Upper lobe of left lung (tissue), 6 donors: ENCODE data around the gene ATP2C1. TPM values are rescaled to one million over a fixed set of nuclear protein-coding genes. Genes with fewer than 3 reads are reported as not detected.
A peak's percentile ranks its signal among the peaks of the same experiment; 100 is the strongest.
"Not testable (repeated sequence)": the region's sequence is repeated elsewhere in the genome, so short reads cannot be mapped to it uniquely, and the experiment has no call there.

ENCODE experiments used
- ATAC-seq, 2 donors: fragments of 200-7000 bp; cut with Tn5 transposase; one replicate each; pipeline ENCODE4 v1.9.1; 2022; ENCODE audit warnings: mild to moderate bottlenecking in 2 of 2, moderate library complexity in 2 of 2; ENCODE audit not compliant: low FRiP score in 2 of 2
- DNase-seq, 2 donors: peaks; one replicate each; pipeline ENCODE4 v3.0.0-alpha.2; 2019 to 2020
- H3K27ac ChIP-seq, 4 donors: fragments of 200-600 bp; sonication (generic); one replicate each; pipeline ENCODE4 v1.5.1; 2016 to 2019
- H3K27me3 ChIP-seq, 4 donors: fragments of 200-600 bp; sonication (generic); one replicate each; pipeline ENCODE4 v1.5.1; 2017 to 2019
- H3K36me3 ChIP-seq, 4 donors: fragments of 200-600 bp; sonication (generic); one replicate each; pipeline ENCODE4 v1.5.1; 2016 to 2019
- H3K4me1 ChIP-seq, 4 donors: fragments of 200-600 bp; sonication (generic); one replicate each; pipeline ENCODE4 v1.5.1; 2018 to 2019
- H3K4me3 ChIP-seq, 4 donors: fragments of 200-600 bp; sonication (generic); one replicate each; pipeline ENCODE4 v1.5.1; 2017 to 2019; ENCODE audit warnings: mild to moderate bottlenecking in 2 of 4, moderate library complexity in 1 of 4
- H3K9me3 ChIP-seq, 4 donors: fragments of 200-600 bp; sonication (generic); one replicate each; pipeline ENCODE4 v1.5.1; 2018 to 2019
- EP300 ChIP-seq, 4 donors: sonication (generic); formaldehyde crosslinking; IDR thresholded peaks; one replicate each; pipeline ENCODE4 v1.5.1; 2017; ENCODE audit warnings: antibody characterized with exemption in 4 of 4, control low read depth in 2 of 4
- POLR2A ChIP-seq, 4 donors: fragments of 450-650 bp; IDR thresholded peaks; one replicate each; pipeline ENCODE4 v1.5.1; 2016 to 2017; ENCODE audit warnings: antibody characterized with exemption in 4 of 4, mild to moderate bottlenecking in 2 of 4
- POLR2AphosphoS5 ChIP-seq, 2 donors: sonication (generic); formaldehyde crosslinking; IDR thresholded peaks; one replicate each; pipeline ENCODE4 v1.5.1; 2017; ENCODE audit warnings: antibody characterized with exemption in 2 of 2
- WGBS, 2 donors: methylation state at CpG; one replicate each; pipeline ENCODE4 v1.1.5; 2017 to 2018; 5-methylcytosine and 5-hydroxymethylcytosine counted together
- total RNA-seq, 6 donors: library from RNA; depleted of rRNA in 4 of 6; stranded (reverse); fragments of >200 nt in 4 of 6; gene quantifications; one replicate each; pipeline versions ENCODE4 v1.1.0 to v1.2.1, GENCODE V29; 2016 to 2021
- TF ChIP-seq, protein P1 (sequence below), 6 experiments: fragments of 450-650 bp in 4 of 6; fragments of 200-600 bp in 2 of 6; sonication (generic) in 2 of 6; IDR thresholded peaks; one replicate each; pipeline ENCODE4 v1.5.1; 2016 to 2019; ENCODE audit warnings: antibody characterized with exemption in 6 of 6
- donor health status: DM: no; HTN: no; CAD: no; lungs with moderate emphysema.
- donor health status: DM: no; HTN: yes; CAD: no; lungs with severe emphysema.

ATP2C1 gene
- total RNA-seq, 6 donors from 2014 or later, result 50.3 to 131 (median 114) TPM

DNA sequence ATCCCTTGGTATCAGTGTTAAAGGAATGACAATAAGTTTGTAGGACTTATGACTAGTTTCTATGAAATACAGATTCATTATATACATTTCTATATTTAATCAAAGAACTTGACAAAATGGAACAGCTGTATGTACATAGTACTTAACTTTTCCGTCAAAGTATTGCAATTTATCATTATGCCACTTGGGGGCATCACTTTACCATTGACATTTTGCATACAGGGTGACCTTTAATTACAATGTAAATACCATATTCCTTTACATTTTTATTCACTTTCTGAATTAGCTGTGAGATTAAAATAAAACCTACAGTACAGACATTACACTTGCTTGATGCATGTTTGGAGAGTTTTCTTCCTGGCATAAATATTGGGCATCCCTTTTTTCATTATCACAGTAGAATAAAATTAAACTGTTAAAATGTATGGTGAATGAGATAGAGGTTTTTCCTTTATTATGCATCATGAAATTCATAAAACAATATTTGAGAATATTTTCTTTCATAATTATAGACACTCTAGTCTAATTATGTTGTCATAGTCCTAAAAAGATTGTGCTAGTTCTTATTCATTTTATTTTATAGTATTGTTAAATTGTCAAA is 139.7 kb downstream of the ATP2C1 start:
- no peak for DNase-seq
- WGBS, 2 donors, result 13 to 14% methylated on average over 1 of the region's 1 CpG

DNA sequence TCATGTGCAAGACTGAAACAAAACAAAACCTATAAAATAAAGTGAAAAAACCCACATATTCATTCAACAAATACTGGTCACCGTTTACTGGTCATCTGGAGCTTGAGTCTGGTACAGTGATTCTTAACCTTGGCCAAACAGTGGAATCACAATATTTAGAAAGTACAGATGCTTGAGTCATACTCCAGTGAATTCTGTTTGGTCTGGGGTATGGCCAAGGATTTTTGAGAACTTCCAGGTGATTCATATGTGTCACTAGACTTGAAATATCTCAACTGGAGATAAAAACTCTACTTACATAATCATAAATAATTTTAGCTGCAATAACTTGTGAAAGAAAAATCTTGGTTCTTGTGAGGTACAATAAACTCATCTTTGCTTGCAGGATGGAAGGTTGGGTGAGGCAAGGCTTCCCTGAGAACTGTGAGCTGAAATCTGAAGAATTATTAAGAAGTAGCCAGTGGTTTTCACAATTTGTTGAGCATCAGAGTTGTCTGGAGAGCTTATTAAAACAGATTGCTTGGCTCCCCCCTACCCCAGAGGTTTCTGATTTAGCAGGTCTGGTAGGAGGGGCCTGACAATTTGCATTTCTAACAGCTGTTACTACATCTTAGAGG is 142.4 kb downstream of the ATP2C1 start:
- 37 to 38% methylated on average over 1 of the region's 1 CpG for WGBS, 2 donors
- TF ChIP-seq, protein P1, sequence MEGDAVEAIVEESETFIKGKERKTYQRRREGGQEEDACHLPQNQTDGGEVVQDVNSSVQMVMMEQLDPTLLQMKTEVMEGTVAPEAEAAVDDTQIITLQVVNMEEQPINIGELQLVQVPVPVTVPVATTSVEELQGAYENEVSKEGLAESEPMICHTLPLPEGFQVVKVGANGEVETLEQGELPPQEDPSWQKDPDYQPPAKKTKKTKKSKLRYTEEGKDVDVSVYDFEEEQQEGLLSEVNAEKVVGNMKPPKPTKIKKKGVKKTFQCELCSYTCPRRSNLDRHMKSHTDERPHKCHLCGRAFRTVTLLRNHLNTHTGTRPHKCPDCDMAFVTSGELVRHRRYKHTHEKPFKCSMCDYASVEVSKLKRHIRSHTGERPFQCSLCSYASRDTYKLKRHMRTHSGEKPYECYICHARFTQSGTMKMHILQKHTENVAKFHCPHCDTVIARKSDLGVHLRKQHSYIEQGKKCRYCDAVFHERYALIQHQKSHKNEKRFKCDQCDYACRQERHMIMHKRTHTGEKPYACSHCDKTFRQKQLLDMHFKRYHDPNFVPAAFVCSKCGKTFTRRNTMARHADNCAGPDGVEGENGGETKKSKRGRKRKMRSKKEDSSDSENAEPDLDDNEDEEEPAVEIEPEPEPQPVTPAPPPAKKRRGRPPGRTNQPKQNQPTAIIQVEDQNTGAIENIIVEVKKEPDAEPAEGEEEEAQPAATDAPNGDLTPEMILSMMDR (IDR thresholded peaks at IDR 0.05), result no peak
- TF ChIP-seq EP300 (IDR thresholded peaks at IDR 0.05) (no peak), POLR2AphosphoS5 (IDR thresholded peaks at IDR 0.05) (no peak), POLR2A (IDR thresholded peaks at IDR 0.05) (no peak)
- DNase-seq (no peak), ATAC-seq (peak in 1 of 2 donors; percentile 41)
- Histone ChIP-seq H3K9me3 (no peaks in the 10 kb centered on the region), H3K27me3 (no peaks in the 10 kb centered on the region), H3K27ac (no peak overlapping the region), H3K4me3 (no peak overlapping the region), H3K4me1 (peaks cover 0 to 3% (median 0%) of the 10 kb centered on the region in 4 donors), H3K36me3 (no peaks in the 10 kb centered on the region)

More for the DNA sequence above, 139.7 kb downstream of the ATP2C1 start:
- Histone ChIP-seq H3K36me3 (peaks cover 0 to 3% (median 0%) of the 10 kb centered on the region in 4 donors), H3K9me3 (no peaks in the 10 kb centered on the region), H3K4me1 (peaks cover 0 to 3% (median 0%) of the 10 kb centered on the region in 4 donors), H3K27ac (no peak overlapping the region), H3K27me3 (no peaks in the 10 kb centered on the region), H3K4me3 (no peak overlapping the region)
- TF ChIP-seq, protein P1 (IDR thresholded peaks at IDR 0.05), result peak; percentile 36 to 60 (median 50)
- no peak for TF ChIP-seq POLR2AphosphoS5 (IDR thresholded peaks at IDR 0.05)
- peak in 1 of 2 donors; percentile 58 for ATAC-seq

DNA sequence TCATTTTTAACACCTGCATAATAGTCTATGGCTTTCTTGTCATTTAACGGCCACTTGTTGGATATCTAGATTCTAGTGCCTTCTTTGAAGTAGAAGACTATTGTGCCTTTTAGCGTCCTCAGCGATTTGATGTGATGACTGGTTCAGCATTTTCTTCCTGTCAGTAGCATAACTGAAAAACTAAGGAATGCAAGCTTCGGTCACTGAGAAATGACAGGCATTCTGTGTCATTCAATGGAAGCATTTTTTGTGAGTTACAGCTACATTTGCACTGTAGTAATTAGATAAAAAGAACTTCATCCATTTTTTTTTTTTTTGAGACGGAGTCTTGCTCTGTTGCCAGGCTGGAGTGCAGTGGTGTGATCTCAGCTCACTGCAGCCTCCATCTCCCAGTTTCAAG is 143.1 kb downstream of the ATP2C1 start:
- DNase-seq (no peak), ATAC-seq (no peak)
- Histone ChIP-seq H3K27ac (no peak overlapping the region), H3K4me1 (peaks cover 0 to 3% (median 0%) of the 10 kb centered on the region in 4 donors), H3K9me3 (no peaks in the 10 kb centered on the region), H3K4me3 (no peak overlapping the region), H3K36me3 (no peaks in the 10 kb centered on the region), H3K27me3 (no peaks in the 10 kb centered on the region)
- 87 to 94% methylated on average over 5 of the region's 5 CpGs for WGBS, 2 donors
- TF ChIP-seq EP300 (IDR thresholded peaks at IDR 0.05) (no peak), POLR2AphosphoS5 (IDR thresholded peaks at IDR 0.05) (no peak), POLR2A (IDR thresholded peaks at IDR 0.05) (no peak)
- TF ChIP-seq, protein P1 (IDR thresholded peaks at IDR 0.05), result no peak

GRCh38 chr3:131038326-131038725 is 144.4 kb downstream of the ATP2C1 start:
- TF ChIP-seq POLR2A (IDR thresholded peaks at IDR 0.05), result no peak
- 63 to 64% methylated on average over 2 of the region's 2 CpGs for WGBS, 2 donors
- DNase-seq, result no peak

GRCh38 chr3:131042271-131042985 is 148.5 kb downstream of the ATP2C1 start:
- H3K36me3 ChIP-seq, H3K4me1 ChIP-seq, H3K9me3 ChIP-seq, H3K27me3 ChIP-seq, H3K27ac ChIP-seq, ATAC-seq, H3K4me3 ChIP-seq, DNase-seq: not testable (repeated sequence)
- WGBS, 2 donors, result 47 to 80% methylated on average over 3 to 10 of the region's 10 CpGs

More at GRCh38 chr3:131038326-131038725, 144.4 kb downstream of the ATP2C1 start:
- Histone ChIP-seq H3K36me3 (no peaks in the 10 kb centered on the region), H3K27me3 (no peaks in the 10 kb centered on the region), H3K4me1 (peaks cover 0 to 3% (median 0%) of the 10 kb centered on the region in 4 donors), H3K4me3 (no peak overlapping the region), H3K9me3 (no peaks in the 10 kb centered on the region), H3K27ac (no peak overlapping the region)
- ATAC-seq, result no peak
